Fibroblast of villous mesenchyme (primary cell): Measurements from ENCODE around the gene REV1. TPM values are rescaled to one million over a fixed set of nuclear protein-coding genes. Genes with fewer than 3 reads are reported as not detected.

Source experiments
- DNase-seq: peaks from one replicate; pipeline ENCODE4 v3.0.0-alpha.2; 2010; ENCODE audit warnings: low read depth
- H3K4me3 ChIP-seq: 2 replicates; pipeline ENCODE4 v1.5.1; 2011; ENCODE audit warnings: low read depth, mild to moderate bottlenecking, low read length
- CTCF ChIP-seq: IDR thresholded peaks from 2 replicates; pipeline ENCODE4 v1.5.1; 2012; ENCODE audit warnings: low read depth, mild to moderate bottlenecking, low read length; ENCODE audit not compliant: insufficient read depth
- total RNA-seq: library from RNA; depleted of rRNA; stranded (reverse); fragments of >200 nt; gene quantifications from 2 replicates; pipeline ENCODE4 v1.2.3, GENCODE V29; 2012

Gene REV1
- total RNA-seq, 1 donor = 44.0 TPM

GRCh38 chr2:99401841-99402240, 88.0 kb downstream of the REV1 start:
- no peak overlapping the region for H3K4me3 ChIP-seq
- no peak for TF ChIP-seq CTCF
- DNase-seq = no peak

- no peak overlapping the region for H3K4me3 ChIP-seq
- TF ChIP-seq CTCF = no peak
- no peak for DNase-seq
These were observed 90.0 kb downstream of the REV1 start for GRCh38 chr2:99399795-99400194.

- no peak for DNase-seq
- TF ChIP-seq CTCF = no peak
- no peak overlapping the region for H3K4me3 ChIP-seq
These were observed 90.8 kb downstream of the REV1 start for GRCh38 chr2:99399063-99399462.

GRCh38 chr2:99398303-99398702, 91.5 kb downstream of the REV1 start:
- no peak for DNase-seq

GRCh38 chr2:99397266-99397920, 92.4 kb downstream of the REV1 start:
- DNase-seq = no peak
- TF ChIP-seq CTCF = no peak
- no peak overlapping the region for H3K4me3 ChIP-seq

More at GRCh38 chr2:99398303-99398702, 91.5 kb downstream of the REV1 start:
- no peak overlapping the region for H3K4me3 ChIP-seq
- no peak for TF ChIP-seq CTCF

GRCh38 chr2:99395589-99396130, 94.2 kb downstream of the REV1 start:
- no peak for DNase-seq
- no peak for TF ChIP-seq CTCF
- no peak overlapping the region for H3K4me3 ChIP-seq

GRCh38 chr2:99389946-99390345, 99.9 kb downstream of the REV1 start:
- no peak for TF ChIP-seq CTCF
- H3K4me3 ChIP-seq = no peak overlapping the region
- no peak for DNase-seq
